ENCODE data around the gene MAST4.

MAST4 gene

GRCh38 chr5:66867618-66868322 lies 271.6 kb downstream of the MAST4 start:
- no peak for DNase-seq (ENCODE audit: low read depth in 2 of 2)
- H3K4me3 ChIP-seq (replicated peaks in 1 of 2; ENCODE audit: low read depth in 2 of 2, low read length in 2 of 2): no peak overlapping the region
- TF ChIP-seq, protein P1, sequence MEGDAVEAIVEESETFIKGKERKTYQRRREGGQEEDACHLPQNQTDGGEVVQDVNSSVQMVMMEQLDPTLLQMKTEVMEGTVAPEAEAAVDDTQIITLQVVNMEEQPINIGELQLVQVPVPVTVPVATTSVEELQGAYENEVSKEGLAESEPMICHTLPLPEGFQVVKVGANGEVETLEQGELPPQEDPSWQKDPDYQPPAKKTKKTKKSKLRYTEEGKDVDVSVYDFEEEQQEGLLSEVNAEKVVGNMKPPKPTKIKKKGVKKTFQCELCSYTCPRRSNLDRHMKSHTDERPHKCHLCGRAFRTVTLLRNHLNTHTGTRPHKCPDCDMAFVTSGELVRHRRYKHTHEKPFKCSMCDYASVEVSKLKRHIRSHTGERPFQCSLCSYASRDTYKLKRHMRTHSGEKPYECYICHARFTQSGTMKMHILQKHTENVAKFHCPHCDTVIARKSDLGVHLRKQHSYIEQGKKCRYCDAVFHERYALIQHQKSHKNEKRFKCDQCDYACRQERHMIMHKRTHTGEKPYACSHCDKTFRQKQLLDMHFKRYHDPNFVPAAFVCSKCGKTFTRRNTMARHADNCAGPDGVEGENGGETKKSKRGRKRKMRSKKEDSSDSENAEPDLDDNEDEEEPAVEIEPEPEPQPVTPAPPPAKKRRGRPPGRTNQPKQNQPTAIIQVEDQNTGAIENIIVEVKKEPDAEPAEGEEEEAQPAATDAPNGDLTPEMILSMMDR (IDR thresholded peaks at IDR 0.05; ENCODE audit: low read depth, low read length): no peak

DNA sequence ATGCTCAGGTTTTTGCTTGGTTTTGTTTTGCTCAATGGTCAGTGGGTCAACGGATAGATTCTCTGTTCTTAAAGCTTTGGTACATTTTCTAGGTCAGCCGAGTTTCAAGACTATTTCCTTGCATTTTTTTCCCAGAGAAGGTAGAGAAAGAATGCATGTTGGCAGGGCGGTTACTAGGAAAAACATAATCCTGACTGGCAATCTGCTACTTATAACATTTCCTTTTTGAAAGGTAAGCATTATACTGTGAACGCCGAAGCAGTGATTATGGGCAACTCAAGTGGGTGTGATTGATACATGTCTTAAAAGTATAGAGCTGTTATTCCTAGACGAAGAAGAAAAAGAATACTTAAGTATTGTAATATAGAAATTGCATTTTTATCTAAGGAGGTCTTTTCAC lies 273.2 kb downstream of the MAST4 start:
- TF ChIP-seq, protein P1 (IDR thresholded peaks at IDR 0.05; ENCODE audit: low read depth, low read length): no peak
- H3K4me3 ChIP-seq (replicated peaks in 1 of 2; ENCODE audit: low read depth in 2 of 2, low read length in 2 of 2): no peak overlapping the region
- no peak for DNase-seq (ENCODE audit: low read depth in 2 of 2)

DNA sequence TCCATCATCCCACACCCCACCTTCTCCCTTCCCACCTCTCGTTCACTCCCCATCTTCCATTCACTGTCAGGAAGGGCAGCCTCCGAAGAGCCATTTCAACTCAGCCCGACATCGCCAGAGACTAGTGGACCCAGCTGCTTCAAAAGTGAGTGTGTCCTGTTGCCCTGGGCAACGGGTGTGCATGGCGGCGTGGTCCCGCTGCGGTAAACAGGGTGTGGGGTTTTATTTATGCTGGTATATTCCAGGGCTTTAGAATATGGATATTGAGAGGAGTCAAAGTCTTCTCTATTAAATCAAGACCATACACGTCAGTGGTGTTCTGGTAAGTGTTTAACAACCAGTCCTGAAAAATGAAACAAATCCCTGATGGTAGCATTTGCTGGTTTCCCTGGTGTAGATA lies 274.5 kb downstream of the MAST4 start:
- TF ChIP-seq, protein P1 (IDR thresholded peaks at IDR 0.05; ENCODE audit: low read depth, low read length): no peak
- no peak for DNase-seq (ENCODE audit: low read depth in 2 of 2)
- no peak overlapping the region for H3K4me3 ChIP-seq (replicated peaks in 1 of 2; ENCODE audit: low read depth in 2 of 2, low read length in 2 of 2)

DNA sequence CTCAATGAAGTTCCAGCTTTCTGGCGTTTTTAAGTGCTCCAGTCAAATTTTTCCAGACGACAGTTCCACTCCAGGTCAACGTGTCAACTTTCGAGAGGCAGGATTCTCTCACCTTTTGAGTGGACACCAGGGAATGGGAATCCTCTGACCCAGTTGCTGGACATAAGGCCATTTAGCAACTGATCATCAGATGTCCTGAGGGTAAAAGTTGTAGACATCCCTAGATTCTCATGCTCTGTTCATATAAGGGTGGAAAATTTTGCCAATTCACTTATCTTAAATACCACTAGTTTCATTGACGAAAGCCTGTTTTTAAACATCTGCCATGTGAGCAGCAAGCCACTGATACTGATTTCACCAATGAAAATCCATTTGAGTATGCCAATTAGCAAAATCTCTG lies 275.5 kb downstream of the MAST4 start:
- no peak overlapping the region for H3K4me3 ChIP-seq (replicated peaks in 1 of 2; ENCODE audit: low read depth in 2 of 2, low read length in 2 of 2)
- TF ChIP-seq, protein P1 (IDR thresholded peaks at IDR 0.05; ENCODE audit: low read depth, low read length): no peak
- no peak for DNase-seq (ENCODE audit: low read depth in 2 of 2)

DNA sequence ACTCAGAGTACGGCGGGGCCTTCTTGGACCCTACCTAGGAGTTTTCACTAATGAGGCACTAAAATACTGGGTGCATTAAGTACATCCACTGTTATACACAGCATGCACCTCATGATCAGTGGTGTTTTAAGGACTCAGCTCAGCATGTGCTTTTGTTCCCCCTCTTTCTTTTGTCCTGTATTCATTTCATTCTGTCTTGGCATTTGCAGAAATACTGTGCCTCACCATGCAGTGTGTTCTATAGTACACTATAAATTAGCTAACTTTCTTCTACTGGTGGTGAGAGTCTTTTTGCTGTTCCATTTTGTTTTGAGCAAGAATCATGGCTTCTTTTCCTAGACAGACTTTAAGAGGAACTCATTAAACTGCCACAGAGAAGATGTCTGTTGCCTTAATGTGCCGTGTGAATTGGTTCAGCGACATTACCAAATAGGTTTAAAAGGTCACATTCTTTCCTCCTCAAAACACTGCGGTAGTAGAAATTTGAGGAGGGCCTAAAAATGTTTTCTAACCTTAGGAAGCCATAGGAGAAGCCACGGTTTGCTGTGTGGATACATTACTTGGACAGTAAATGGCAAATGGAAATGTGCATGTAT lies 276.6 kb downstream of the MAST4 start:
- TF ChIP-seq, protein P1 (IDR thresholded peaks at IDR 0.05; ENCODE audit: low read depth, low read length): no peak
- H3K4me3 ChIP-seq (replicated peaks in 1 of 2; ENCODE audit: low read depth in 2 of 2, low read length in 2 of 2): no peak overlapping the region
- DNase-seq (ENCODE audit: low read depth in 2 of 2): no peak

DNA sequence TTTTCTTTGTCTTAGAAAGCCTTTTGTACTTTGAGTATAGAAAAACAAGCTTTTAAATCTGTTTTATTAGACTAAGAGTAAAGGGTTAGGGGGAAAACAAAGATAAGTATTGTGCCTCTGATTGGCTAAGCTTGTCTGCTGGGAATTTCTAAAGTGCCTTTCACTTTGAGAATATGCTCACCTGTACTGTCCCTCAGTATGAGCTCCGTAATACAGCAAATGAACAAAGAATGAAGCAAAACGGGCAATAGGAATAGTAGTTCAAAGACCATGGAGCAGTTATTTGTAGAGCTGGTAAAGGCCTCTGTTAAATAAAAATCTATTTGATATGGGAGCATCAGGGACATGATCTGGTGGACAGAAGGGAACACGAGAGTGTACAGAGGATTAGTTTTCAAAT lies 277.8 kb downstream of the MAST4 start:
- no peak overlapping the region for H3K4me3 ChIP-seq (replicated peaks in 1 of 2; ENCODE audit: low read depth in 2 of 2, low read length in 2 of 2)
- DNase-seq (ENCODE audit: low read depth in 2 of 2): no peak
- TF ChIP-seq, protein P1 (IDR thresholded peaks at IDR 0.05; ENCODE audit: low read depth, low read length): no peak
